ENCODE measurements around the gene CADPS2.
"Not testable (repeated sequence)": the region's sequence is repeated elsewhere in the genome, so short reads cannot be mapped to it uniquely, and the experiment has no call there.

CADPS2 gene

DNA sequence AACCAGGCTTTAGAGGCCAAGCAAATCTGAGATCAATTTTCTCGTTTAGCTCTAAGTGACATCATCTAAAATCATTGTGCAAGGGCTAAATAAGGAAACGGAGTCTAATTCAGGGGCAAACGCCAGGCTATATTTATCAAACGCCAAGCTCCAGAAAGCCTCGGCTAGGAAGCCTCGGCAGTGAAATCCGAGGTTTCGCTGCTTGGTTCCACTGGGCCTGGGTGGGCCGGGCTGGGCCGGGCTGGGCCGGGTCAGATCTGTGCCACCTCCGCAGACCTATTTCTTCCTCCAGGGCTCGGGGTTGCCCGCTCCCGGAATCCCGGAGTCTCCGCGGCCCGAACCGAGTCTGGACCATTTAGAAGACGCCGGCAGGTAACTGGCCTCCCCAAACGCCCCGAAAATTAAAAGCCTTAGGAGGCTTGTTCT lies 581.3 kb downstream of the CADPS2 start:
- DNase-seq, result no peak

DNA sequence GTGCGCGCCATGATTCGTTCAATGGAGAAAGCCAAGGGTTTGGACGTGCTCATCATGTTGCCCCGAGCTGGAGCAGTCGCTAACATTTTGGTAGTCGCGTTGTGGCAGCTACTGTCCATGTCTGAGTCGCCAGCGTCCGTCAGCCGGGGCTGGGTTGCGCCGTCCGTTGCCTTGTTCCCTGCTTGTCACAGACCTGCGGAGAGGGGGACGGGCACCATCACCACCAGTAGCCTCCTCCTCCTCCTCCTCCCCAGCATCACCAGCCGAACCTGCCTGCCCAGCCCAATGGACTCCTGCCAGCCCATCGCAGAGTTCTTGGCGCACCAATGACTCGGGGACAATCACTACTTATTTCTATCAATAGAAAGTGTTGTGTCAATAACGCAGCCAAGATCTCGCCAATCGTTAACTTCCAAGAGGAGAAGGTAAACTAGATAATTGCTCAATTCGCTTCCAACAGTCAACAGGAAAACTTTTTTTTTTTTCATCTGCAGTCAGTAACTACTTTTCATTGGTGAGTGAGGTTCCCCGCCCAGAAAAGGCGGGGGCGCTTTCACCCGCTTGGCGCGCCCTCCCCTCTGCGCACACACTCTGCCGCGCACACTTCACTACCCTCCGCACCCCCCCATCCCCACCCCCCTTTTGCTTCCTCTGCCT lies 581.8 kb downstream of the CADPS2 start, which contains the start of gene FEZF1:
Gene FEZF1, minus strand, starts transcription at position 432 of the 657 bp plus-strand sequence. Its CDS starts 313 bp downstream, at position 119.
- peak; percentile 42 for DNase-seq

DNA sequence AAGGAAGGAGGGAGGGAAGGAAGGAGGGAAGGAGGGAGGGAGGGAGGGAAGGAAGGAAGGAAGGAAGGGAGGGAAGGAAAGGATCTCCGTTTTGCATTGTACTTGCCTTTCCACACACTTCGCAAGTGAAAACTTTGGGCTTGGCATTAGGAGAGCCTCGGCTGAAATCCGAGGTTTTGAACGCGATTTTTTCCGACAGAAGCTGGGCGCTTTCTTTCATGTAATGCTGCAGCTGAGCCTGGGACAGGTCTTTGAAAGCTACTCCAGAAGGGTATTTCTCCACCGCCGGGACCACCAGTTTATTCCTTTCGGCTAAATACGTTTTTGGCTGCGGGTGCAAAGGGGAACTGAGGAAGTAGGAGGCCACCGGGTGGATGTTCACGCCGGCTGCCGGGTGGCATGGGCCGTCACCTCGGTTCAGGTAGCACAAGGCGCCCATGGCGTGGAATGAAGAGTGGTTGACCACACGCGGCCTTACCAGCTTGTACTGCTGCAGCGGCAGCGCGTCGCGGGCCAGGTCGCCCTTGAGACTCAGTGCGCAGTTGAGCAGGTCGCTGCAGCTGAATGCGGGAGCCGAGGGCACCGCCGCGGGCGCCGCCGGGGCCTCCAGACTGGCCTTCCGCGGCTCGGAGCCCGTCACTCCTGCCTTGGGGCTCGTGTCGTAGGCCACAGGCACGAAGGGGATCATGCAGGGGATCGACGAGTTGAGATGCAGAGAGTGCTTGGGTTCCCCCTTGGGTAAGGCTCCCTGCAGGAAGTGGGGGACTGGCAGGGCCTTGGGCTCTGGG lies 582.5 kb downstream of the CADPS2 start:
- no peak for DNase-seq

DNA sequence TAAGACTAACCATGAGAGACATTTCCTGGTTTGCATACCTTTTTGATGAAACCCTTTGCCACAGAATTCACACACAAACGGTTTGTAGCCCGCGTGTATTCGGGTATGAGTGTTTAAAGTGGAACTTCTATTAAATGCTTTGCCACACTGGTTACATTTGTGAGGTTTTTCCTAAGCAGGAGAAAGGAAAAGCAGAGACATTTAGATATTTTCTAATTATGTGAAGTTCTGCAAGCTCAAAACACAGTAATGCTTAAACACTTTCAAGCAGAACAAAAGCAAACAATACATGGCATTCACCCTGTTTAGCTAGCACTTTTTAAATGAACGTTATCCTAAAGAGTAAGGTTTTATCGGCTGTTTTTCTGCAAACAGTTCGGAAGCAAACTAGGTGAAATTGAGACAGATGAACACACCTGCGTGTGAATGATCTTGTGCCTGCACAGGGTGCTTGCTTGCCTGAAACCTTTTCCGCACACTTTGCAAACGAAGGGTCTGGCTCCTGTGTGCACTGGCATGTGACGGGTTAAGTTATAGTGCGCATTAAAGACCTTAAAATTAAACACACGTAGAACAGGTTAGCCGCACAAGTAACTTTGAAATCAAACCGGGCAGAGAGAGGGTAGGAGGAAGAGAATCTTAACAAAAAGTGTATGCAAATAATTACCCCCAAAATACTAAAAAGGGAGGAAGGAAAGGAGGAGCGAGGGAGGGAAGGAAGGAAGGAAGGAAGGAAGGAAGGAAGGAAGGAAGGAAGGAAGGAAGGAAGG lies 583.3 kb downstream of the CADPS2 start:
- DNase-seq, result no peak

DNA sequence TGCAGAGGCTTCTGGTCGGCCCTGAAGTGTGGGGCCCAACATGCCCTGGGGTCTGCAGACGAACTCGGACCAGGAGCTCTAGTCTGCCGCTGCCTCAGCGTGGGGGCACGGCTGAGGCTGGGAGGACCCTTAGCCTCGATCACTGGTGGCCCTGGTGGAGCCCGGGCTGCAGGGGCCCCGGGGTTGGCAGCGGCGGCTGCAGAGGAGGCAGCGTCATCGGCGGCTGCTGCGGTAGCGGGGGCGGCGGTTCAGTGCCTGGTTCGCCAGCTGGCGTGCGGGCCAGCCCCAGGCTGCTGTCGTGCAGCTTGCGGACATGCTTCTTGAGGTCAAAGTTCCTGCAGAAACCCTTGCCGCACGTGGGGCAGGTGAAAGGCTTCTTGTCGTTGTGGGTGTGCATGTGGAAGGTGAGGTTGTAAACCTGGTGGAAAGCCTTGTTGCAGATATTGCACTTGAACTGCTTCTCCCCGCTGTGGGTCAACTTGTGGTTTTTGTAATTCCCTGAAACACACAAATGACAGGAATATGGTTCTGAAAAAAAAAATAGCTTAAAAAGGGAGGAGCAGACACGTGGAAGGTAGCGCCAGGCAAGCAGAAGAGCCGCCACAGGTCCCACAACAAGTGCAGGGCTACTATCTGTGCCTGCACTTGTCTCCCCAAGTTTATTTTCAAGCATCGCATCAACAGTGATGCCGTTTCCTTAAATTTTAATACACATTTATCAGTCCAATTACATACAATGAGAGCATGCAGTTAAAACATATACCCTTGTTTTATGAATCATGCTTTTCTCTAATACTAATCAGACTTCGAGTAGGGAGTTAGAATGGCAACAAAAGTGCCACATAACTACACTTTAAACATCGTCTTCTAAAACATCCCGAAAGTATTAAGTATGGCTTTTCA lies 584.2 kb downstream of the CADPS2 start:
- no peak for DNase-seq

DNA sequence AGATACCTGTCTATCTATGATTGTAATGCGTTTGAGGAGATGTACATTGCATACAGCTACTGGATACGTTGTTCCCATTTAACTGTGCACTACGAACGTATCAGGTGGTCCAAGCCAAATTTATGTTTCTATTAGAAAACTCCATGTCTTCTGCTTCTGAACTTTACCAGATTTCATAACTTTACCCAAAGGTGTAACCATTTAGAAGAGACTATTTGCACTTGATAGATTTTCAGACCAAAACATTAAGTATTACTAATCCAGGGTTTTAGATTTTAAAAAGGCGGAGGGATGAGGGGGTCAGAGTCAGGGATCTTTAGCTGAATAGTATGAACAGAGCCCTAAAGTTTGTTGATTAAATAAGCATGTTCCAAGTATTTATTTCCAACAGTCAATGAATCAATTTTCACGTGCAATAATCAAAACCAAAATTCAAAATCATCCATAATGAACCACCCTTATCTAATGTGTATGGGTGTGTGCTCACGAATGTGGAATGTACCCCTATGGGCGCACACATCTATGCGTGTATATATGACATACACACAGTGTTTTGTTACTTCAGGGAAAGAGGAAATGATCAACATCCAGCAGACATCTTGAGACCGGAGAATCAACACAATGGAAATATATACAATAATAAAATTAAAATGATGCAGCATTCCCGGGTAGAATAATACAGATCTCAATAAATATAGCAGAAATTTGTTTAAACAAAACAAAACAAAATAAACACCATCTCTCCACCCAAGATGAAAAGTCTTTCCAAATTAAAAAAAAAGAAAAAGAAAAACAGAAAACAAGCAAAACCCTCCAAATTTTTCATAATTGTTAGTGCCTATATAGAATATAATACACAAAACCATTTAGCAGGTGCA lies 585.1 kb downstream of the CADPS2 start:
- no peak for DNase-seq

DNA sequence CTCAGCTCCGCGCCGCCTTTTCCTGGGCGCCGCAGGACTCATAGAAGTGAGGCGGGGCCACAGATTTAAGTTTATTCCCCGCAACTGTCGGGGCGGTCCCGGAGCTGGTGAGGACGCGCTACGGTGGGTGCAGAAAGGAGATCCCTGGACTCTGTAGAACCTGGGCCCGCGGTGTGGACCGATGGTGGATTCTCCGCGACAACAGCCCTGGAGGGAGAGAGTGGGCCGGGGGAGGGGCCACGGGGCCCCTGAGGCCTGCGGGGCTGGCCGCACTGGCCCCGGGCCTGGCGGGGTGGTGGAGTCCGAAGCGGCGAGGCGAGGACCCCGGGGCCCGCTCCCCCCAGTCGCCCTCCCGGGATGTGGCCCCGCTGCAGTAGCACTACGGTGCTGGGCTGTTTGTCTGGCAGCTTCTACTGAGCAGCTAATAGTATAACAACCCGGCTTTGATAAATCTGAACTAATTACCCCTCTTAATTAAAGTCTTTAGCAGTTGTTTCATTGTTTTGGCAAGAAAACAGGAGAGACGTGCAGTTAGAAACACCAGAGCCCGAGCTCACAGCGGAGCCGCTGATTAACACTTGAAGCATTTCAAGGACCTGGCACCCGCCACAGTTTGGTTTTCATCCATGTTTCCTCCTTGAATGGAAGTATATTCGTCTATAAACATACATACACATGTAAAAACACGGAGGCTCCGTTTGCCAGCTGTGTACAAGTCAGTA lies 585.9 kb downstream of the CADPS2 start:
- DNase-seq, result no peak

DNA sequence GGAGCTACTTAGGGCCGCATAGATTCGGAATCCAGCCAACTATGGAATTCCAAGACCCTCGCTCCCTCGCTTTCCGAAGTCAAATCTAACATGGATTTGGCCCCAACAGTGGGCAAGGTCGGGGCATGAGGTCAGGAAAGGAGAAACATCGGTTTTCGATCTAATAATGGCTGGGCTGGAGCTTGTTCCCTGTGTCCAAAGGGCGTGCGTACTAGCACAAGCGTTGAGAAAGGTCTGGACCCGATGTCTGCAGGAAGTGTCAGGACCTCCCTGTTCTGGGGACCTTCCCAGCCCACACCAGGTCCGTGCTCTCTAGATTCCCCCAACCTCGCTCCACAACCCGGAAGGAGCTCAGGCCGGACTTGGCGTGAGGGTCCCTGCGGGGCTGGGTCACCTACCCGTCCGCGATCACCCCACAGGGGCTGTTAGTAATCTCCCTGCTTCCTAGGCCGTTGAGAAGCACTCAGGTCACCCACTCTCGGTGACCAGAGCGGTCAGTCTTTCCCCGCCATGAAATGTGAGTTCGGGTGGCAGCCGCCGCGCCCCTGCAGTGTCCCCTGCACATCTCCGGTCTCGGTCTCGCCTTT lies 586.5 kb downstream of the CADPS2 start:
- DNase-seq, result no peak

DNA sequence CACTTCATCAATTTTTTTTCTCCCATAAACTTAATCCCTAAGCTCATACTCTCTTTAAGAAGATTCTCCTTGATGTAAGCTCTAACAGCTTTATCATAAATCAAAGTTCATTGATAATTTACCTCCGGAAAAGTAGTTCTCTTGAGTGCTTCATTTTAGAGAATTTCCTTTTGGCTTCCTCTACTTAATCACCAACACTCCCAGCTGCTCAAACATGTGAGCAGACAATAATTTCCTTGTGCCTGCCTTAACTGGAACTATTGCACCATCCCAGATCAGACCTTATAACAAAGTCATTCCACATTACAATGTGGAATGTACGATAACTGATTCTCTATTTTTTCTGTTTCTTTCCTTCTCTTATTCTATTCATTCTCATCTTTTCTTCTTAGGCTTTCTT lies 587.6 kb downstream of the CADPS2 start:
- no peak for DNase-seq

DNA sequence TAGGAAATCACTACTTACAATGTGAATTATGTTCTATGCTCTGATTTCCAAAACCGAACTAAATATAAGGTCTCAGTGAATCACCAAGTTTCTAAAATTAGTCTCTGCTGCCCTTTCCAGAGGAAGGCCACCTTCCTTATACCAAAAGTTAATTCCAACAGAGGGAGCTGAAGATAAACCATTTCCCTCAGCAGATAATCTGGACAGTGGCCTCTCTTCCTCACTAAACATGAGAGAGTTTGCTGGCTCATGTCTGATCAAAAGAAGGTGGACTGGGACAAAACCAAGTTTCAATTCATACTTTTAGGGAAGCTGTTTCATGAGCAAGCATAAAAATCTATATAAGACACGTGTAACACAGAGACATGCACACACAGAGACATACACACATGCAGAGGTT lies 588.1 kb downstream of the CADPS2 start:
- DNase-seq, result no peak

DNA sequence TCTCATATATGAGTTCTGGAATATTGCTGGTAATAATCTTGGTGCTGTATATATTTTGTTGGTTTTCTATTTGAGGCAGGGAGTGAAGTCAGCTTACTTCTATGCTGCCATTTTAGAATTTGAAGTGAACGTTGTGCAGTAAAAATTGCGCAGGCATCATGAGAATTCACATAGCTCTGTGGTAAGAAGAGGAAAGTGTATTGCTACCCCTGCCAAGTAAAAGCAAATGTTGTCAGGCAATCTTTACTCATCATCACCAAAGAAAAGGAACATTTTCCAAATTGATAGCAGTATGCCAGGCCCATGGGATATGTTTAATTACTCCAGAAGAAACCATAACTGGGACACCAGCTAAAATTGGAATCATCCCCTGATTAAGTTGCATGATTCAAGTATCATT lies 595.1 kb downstream of the CADPS2 start:
- DNase-seq, result no peak

DNA sequence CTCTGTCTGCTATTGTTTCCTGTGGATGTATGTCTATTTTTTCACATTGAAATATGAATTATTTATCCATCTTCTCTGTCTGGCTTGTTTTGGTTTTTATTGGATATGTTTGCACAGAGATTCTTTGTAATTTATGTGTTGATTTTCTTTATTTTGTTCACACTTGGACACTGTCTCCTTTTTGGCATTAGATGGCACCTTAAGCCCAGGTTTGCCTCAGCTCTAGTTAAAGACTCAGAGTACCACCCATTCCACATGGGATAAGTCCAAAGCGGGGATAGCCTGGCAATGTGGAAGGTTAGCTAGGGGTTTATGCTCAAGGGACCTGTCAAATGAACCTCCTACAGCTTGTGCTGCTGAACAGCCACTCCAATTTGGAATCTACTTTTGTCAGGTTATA lies 595.8 kb downstream of the CADPS2 start:
- no peak for DNase-seq

DNA sequence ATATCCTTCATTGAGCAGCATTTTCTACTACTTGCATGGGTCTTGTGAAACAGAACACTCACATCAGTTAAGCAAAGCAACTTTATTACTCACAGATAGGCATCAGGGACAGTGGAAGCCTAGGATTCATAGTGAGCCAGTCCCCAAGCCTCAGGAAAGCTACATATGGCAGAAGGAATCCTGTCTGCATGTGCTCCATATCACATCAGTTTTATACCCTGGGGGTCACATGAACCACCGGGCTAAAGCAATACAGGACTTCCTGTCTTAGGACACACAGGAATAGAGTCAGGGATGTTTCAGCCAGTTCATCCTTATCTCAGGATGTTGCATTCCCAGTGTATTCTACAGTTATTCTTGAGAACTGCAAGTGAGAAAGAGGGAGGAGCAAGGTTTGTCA lies 596.8 kb downstream of the CADPS2 start:
- no peak for DNase-seq

DNA sequence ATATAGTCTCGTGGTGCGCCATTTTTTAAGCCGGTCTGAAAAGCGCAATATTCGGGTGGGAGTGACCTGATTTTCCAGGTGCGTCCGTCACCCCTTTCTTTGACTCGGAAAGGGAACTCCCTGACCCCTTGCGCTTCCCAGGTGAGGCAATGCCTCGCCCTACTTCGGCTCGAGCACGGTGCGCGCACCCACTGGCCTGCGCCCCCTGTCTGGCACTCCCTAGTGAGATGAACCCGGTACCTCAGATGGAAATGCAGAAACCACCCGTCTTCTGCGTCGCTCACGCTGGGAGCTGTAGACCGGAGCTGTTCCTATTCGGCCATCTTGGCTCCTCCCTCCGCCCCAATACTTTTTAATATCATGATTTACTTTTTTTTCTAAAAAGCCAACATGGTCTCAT lies 601.7 kb downstream of the CADPS2 start:
- not testable (repeated sequence) for DNase-seq

DNA sequence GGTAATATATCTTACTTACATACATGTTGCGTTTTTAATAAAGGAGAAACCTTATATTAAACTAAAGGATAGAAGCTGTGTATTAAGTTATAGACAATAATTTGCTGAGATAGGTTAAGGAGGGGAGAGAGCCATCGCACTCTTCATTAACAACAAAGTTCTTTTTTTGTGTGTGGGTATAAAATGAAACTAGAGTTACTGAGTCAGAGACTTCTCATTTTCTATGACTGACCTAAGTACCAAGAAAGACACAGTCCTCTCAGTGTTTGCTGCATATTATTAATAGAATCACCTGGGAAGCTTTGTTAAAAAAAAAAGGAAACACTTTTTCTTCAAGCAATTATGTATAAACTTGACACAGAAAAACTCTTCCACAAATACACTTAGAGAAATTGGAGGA lies 613.1 kb downstream of the CADPS2 start:
- DNase-seq, result no peak

DNA sequence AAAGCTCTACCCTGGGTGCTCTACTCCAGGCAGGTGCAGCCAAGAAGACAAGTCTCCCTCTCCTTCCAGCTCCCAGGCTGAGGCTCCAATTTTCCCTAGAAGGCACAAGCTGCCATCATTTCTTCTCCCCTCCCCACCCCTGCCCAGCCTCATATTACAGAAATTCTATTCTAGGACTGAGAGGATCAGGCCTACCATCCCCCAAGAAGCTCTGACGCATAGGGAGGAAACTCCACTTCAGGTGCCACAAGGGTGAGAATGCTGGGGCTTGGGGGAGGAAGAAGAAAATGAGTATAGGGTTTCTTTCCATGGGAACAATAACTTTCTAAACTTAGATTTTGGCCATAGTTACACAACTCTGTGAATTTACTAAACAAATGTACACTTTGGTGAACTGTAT lies 617.0 kb downstream of the CADPS2 start:
- no peak for DNase-seq

All from NCI-H187 treated with DMSO at 0.1 percent for 48 hours (cell line).